DOHH2 (cell line): Measurements from ENCODE around the gene CCDC107.

Experiments used
- H3F3A ChIP-seq: fragments of 200-600 bp; sonication (generic), shearing (Covaris generic); 2 replicates; pipeline ENCODE4 v1.6.0; 2016; ENCODE audit warnings: antibody characterized with exemption, mild to moderate bottlenecking; ENCODE audit not compliant: control insufficient read depth, insufficient read depth
- H3K27ac ChIP-seq: fragments of 200-600 bp; sonication (generic); 2 replicates; pipeline ENCODE4 v1.5.1; 2014; ENCODE audit warnings: low read depth, mild to moderate bottlenecking, low read length, moderate library complexity
- H3K27me3 ChIP-seq: fragments of 200-600 bp; sonication (generic); 2 replicates; pipeline ENCODE4 v1.6.1; 2014; ENCODE audit warnings: mild to moderate bottlenecking, low read length, mixed read lengths; ENCODE audit not compliant: control insufficient read depth
- H3K36me3 ChIP-seq: fragments of 200-600 bp; sonication (generic); 2 replicates; pipeline ENCODE4 v1.6.1; 2014; ENCODE audit warnings: mild to moderate bottlenecking, low read length, moderate library complexity, mixed read lengths; ENCODE audit not compliant: control insufficient read depth
- H3K4me1 ChIP-seq: fragments of 200-600 bp; sonication (generic); 2 replicates; pipeline ENCODE4 v1.6.1; 2014; ENCODE audit warnings: mild to moderate bottlenecking, low read length, mixed read lengths; ENCODE audit not compliant: control insufficient read depth
- H3K4me2 ChIP-seq: fragments of 200-600 bp; sonication (generic); 2 replicates; pipeline ENCODE4 v1.6.0; 2014; ENCODE audit warnings: mild to moderate bottlenecking, low read length, moderate library complexity
- H3K4me3 ChIP-seq: fragments of 200-600 bp; sonication (generic); 2 replicates; pipeline ENCODE4 v1.5.1; 2014; ENCODE audit warnings: mild to moderate bottlenecking, low read length, mixed read lengths
- H3K79me2 ChIP-seq: fragments of 200-600 bp; sonication (generic); 2 replicates; pipeline ENCODE4 v1.6.1; 2014; ENCODE audit warnings: mild to moderate bottlenecking, low read length, mixed read lengths; ENCODE audit not compliant: control insufficient read depth
- H3K9me2 ChIP-seq: fragments of 200-600 bp; sonication (generic); replicated peaks from 2 replicates; pipeline ENCODE4 v1.6.1; 2014; ENCODE audit warnings: mild to moderate bottlenecking, low read length, mixed read lengths; ENCODE audit not compliant: control insufficient read depth
- H3K9me3 ChIP-seq: fragments of 200-600 bp; sonication (generic); 2 replicates; pipeline ENCODE4 v1.6.1; 2014; ENCODE audit warnings: antibody characterized with exemption, low read length, mixed read lengths; ENCODE audit not compliant: control insufficient read depth, insufficient read depth
- H4K20me1 ChIP-seq: fragments of 200-600 bp; sonication (generic); 2 replicates; pipeline ENCODE4 v1.6.0; 2014; ENCODE audit warnings: low read depth, mild to moderate bottlenecking, antibody characterized with exemption, low read length, moderate library complexity; ENCODE audit not compliant: control insufficient read depth, insufficient read depth
- CTCF ChIP-seq: fragments of 200-600 bp; sonication (generic); IDR thresholded peaks from one replicate; pipeline ENCODE4 v1.5.1; 2014; ENCODE audit warnings: antibody characterized with exemption, mild to moderate bottlenecking, low read depth, low read length; ENCODE audit not compliant: poor library complexity, severe bottlenecking
- EZH2phosphoT487 ChIP-seq: fragments of 200-600 bp; sonication (generic); IDR thresholded peaks from 2 replicates; pipeline ENCODE4 v1.6.1; 2017; ENCODE audit warnings: borderline replicate concordance, mild to moderate bottlenecking, antibody characterized with exemption, low read length, moderate library complexity, mixed read lengths

CCDC107 gene

DNA sequence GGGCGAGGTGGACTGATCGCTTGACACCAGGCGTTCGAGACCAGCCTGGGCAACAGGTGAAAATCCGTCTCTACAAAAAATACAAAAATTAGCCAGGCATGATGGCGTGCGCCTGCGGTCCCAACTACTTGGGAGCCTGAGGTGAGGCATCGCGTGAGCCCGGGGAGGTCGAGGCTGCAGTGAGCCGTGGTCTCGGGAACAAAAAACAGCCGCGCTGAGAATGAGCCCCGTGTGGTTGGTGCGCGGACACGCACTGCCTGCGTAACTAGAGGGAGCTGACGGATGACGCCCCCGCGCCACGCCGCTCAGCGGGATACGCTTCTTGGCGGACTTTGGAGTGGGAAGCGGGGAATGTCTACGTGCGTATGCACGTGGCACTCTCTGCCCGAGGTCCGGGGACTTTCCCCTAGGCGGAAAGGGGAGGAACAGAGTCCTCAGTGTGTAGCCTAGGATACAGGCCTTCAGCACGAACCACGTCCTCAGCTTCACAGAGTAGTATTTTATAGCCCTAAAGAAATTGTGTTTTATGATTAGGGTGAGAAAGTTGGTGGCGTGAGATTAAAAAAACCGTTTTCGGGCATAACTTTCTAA is 451 bp upstream of the CCDC107 start, which contains the start of gene RMRP:
Gene RMRP (minus strand): TSS at position 474 of the 591 bp plus-strand sequence.
- Histone ChIP-seq H4K20me1 (no peaks in the 10 kb centered on the region), H3K9me2 (no peaks in the 10 kb centered on the region), H3K79me2 (peaks cover 24% of the 10 kb centered on the region), H3K27ac (peak within 1 kb of the TSS; percentile 71), H3K9me3 (no peaks in the 10 kb centered on the region), H3K36me3 (peaks cover 36% of the 10 kb centered on the region), H3K27me3 (no peaks in the 10 kb centered on the region), H3F3A (peaks cover 14% of the 10 kb centered on the region), H3K4me1 (peaks cover 49% of the 10 kb centered on the region), H3K4me3 (peak within 1 kb of the TSS; percentile 82), H3K4me2 (peak within 1 kb of the TSS; percentile 78)
- TF ChIP-seq CTCF (no peak), EZH2phosphoT487 (no peak)

DNA sequence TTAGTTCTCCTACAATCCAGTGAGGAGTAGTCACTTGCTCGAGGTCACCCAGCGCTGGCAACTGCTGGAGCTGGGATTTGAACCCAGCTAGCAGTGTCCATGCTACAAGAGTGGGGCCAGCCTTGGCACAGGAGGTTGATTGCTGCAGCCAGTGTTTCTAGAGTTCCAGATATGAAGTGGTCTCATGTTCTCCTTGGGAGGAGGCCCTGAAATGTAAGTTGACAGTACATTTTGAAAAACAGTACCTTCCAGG is 802 bp downstream of the CCDC107 start:
- H3K27ac ChIP-seq: peak overlapping the region; percentile 71

DNA sequence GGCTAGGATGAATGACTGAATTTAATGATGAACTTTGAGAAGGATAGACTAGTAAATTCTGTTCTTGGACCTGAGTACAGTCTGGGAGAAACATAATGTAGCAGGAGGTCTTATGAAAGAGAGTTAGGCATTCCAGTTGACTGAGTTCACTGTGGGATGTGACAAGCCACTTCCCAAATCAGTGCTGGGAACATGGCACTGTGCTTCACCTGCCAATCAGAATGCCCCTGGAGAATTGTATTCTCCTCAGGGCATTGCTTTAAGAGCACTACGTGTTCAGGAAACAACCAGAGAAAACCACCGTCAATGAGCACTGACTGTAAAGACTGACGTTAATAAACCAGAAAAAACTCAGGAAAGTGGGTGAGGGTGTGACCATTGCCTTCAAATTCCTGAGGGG is 1.2 kb downstream of the CCDC107 start:
- peaks cover 40% of the 10 kb centered on the region for H3K79me2 ChIP-seq
- H3K4me3 ChIP-seq: peak overlapping the region; percentile 82
- H3K27me3 ChIP-seq: no peaks in the 10 kb centered on the region
- peaks cover 14% of the 10 kb centered on the region for H3F3A ChIP-seq
- H3K9me3 ChIP-seq: no peaks in the 10 kb centered on the region
- H4K20me1 ChIP-seq: no peaks in the 10 kb centered on the region
- H3K4me1 ChIP-seq: peaks cover 66% of the 10 kb centered on the region
- H3K27ac ChIP-seq: peak overlapping the region; percentile 71
- H3K4me2 ChIP-seq: peak overlapping the region; percentile 78
- H3K36me3 ChIP-seq: peaks cover 53% of the 10 kb centered on the region
- H3K9me2 ChIP-seq: no peaks in the 10 kb centered on the region
- no peak for TF ChIP-seq CTCF
- no peak for TF ChIP-seq EZH2phosphoT487

More for the DNA sequence above, 802 bp downstream of the CCDC107 start:
- Histone ChIP-seq H3K36me3 (peaks cover 49% of the 10 kb centered on the region), H3K4me2 (peak overlapping the region; percentile 78), H3K79me2 (peaks cover 35% of the 10 kb centered on the region), H3K9me3 (no peaks in the 10 kb centered on the region), H4K20me1 (no peaks in the 10 kb centered on the region), H3K4me1 (peaks cover 62% of the 10 kb centered on the region), H3K27me3 (no peaks in the 10 kb centered on the region), H3K4me3 (peak overlapping the region; percentile 82), H3K9me2 (no peaks in the 10 kb centered on the region), H3F3A (peaks cover 14% of the 10 kb centered on the region)
- TF ChIP-seq CTCF (no peak), EZH2phosphoT487 (no peak)
